Stimulated activated CD8-positive, alpha-beta memory T cell treated with anti-CD3 and anti-CD28 coated beads, Interleukin-7, amount 100 ng/mL, for 1 hour (primary cell): ENCODE measurements around the gene MUC5AC.
A peak's percentile ranks its signal among the peaks of the same experiment; 100 is the strongest.

Experiments
- DNase-seq, 2 donors: peaks; one replicate each; pipeline ENCODE4 v3.0.0-alpha.2; 2020; ENCODE audit warnings: low read depth in 2 of 2

MUC5AC gene

DNA sequence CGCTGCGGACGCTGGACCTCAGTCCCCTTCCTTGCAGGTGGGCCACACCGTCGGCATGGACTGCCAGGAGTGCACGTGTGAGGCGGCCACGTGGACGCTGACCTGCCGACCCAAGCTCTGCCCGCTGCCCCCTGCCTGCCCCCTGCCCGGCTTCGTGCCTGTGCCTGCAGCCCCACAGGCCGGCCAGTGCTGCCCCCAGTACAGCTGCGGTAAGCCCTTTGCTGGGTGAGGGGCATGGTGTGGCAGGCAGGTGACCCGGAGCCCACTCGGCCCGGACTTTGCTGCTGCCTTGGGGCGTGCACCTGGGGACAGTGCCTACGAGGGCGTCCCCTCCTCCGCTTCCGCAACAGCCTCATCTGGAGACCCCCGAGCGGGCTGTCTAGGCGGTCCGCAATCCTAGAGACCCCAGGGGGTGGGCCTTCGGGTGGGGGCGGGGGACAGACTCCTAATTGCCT is 39.7 kb downstream of the MUC5AC start:
- no peak for DNase-seq

GRCh38 chr11:1197886-1198560 is 40.3 kb downstream of the MUC5AC start:
- DNase-seq = no peak

- no peak for DNase-seq
Measured at GRCh38 chr11:1198561-1199240, 40.9 kb downstream of the MUC5AC start.

DNA sequence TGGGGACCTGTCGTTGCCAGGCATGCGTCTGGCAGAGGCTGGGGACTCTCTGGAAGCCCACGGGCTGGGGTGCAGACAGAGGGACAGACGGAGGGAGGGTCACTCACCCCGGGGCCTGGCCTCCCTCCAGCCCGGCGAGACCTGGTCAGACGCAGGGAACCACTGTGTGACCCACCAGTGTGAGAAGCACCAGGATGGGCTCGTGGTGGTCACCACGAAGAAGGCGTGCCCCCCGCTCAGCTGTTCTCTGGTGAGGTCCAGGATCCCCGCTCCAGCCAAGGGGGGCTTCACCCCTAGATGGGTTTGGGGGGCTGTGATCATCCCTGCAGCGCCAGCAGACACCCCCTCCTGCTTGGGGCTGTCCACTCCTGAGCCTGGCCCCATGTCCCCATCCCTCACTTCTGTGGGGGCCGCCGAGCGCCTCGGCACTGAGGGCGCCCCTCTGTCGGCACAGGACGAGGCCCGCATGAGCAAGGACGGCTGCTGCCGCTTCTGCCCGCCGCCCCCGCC is 41.5 kb downstream of the MUC5AC start:
- DNase-seq = no peak

GRCh38 chr11:1199751-1200610 is 42.2 kb downstream of the MUC5AC start:
- DNase-seq = no peak

DNA sequence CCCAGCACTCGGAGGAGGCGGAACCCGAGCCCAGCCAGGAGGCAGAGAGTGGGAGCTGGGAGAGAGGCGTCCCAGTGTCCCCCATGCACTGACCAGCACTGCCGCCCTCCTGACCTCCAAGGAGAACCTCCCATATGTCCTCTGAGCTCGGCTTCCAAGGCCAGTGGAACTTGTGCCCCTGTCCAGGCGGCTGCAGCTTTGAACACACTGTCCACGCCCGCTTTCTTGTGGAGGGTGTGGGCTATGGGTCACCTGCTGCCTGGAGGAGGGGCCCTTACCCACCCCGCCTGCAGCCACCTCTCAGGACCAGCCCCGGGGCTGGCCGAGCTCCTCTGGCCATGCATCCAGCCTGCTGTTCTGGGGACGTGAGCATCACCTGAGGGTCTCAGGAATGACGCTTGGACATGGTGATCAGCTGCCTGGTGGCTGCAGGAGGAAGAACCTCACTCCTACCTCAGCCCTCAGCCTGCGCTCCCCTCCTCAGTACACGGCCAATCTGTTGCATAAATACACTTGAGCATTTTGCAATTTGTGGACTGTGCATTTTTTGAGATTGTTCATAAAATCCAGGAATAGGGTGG is 42.9 kb downstream of the MUC5AC start:
- no peak for DNase-seq

DNA sequence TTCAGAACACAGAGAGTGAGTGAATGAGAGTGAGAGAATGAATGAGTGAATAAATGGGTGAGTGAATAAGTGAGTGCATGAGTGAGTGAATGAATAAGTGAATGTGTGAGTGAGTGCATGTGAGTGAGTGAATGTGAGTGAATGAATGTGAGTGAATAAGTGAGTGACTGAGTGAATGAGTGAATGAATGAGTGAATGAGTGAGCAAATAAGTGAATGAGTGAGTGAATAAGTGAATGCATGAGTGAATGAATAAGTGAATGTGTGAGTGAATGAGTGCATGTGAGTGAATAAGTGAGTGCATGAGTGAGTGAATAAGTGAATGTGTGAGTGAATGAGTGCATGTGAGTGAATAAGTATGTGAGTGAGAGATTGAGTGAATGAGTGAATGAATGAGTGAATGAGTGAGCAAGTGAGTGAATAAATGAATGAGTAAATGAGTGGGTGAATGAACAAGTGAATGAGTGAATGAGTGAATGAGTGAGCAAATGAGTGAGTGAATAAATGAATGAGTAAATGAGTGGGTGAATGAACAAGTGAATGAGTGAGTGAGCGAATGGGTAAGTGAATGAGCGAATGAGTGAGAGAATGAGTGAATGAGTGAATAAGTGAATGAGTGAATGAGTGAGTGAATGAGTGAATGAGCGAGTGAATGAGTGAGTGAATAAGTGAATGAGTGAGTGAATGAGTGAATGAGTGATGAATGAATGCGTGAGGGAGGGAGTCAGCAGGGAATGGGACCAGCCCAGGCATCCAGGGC is 43.8 kb downstream of the MUC5AC start:
- DNase-seq = no peak

DNA sequence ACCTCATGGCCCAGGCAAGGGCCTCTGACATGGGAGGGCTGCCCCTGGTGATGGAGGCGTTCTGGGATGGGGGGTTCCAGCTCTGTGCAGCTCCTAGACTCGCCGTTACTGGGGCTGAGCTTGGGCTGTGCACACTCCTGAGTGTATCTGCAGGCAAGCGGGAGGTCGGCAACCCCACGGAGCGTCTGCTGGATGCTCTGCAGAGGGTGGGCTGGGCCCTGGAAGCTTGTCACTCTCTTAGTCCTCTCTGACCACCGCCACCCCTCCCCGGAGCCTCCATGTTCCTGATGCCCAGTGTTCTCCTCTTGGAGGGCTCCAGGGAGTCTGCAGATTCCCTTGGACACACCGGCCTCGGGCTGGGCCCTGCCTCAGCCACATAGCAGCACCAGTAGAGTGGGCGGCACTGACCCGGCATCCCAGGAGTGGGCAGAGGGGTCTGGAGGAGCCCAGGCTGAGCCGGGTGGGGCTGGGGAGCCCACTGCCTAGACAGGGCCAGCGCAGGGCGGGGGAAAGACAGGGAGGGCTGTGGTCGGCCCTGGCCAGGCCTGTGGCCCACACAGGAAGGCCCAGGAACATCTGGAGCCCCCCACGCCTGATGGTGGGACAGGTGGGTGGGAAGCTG is 44.5 kb downstream of the MUC5AC start:
- no peak for DNase-seq

GRCh38 chr11:1202776-1203504 is 45.2 kb downstream of the MUC5AC start:
- DNase-seq = peak; percentile 24 to 38

DNA sequence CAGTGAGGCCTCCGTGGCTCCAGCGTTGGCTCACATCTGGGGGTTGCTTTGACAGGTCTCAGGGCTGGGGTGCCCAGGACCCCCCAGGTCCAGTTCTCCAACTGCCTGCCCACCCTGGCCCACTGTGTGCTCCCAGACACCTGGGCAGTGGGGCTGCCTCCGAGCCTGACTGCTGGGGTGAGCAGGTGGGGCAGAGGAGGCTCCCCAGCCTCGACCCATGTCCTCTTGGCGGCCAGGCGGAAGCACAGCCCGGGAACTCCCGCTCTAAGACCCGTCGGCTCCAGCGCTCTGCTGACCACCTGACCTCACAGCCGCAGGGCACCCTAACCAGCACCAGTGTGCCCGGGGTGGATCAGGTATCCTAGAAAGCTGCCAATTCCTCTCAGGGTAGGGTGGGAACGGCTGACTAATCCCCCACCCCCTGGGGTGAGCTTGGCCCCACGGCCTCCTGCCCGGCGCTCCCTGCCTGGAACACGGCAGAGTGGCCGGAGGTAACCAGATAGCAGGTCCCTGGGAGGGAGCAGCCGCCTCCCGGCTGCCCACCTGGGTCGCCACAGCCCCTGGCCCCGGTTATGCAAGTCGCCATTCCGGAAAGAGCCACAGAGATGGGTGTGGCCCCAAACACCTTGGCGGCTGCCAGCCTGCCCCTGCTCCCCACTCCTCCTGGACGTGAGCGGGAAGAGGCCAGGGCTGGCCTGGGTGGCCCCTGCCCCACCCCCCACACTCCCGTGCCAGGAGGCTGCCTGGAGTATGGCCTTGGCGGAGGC is 45.9 kb downstream of the MUC5AC start:
- no peak for DNase-seq

- DNase-seq = no peak
Measured at GRCh38 chr11:1204381-1205101, 46.8 kb downstream of the MUC5AC start.

GRCh38 chr11:1205121-1205986 is 47.6 kb downstream of the MUC5AC start:
- DNase-seq = no peak

DNA sequence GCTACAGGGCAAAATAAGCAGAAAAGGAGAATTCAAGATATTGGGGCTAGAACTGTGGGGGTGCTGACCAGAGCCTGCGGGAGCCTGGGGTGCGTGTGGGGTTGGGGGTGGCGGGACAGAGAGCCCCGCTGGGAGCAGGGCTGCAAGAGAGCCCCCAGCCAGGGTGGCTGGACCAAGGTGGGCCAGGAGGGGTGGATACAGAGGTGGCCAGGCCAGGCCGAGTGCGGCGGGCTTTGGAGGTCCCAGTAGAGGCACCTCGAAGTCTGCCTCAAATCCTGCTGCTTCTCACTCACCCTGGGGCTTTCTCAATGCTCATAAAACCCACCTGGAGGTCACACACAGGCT is 48.2 kb downstream of the MUC5AC start:
- no peak for DNase-seq

DNA sequence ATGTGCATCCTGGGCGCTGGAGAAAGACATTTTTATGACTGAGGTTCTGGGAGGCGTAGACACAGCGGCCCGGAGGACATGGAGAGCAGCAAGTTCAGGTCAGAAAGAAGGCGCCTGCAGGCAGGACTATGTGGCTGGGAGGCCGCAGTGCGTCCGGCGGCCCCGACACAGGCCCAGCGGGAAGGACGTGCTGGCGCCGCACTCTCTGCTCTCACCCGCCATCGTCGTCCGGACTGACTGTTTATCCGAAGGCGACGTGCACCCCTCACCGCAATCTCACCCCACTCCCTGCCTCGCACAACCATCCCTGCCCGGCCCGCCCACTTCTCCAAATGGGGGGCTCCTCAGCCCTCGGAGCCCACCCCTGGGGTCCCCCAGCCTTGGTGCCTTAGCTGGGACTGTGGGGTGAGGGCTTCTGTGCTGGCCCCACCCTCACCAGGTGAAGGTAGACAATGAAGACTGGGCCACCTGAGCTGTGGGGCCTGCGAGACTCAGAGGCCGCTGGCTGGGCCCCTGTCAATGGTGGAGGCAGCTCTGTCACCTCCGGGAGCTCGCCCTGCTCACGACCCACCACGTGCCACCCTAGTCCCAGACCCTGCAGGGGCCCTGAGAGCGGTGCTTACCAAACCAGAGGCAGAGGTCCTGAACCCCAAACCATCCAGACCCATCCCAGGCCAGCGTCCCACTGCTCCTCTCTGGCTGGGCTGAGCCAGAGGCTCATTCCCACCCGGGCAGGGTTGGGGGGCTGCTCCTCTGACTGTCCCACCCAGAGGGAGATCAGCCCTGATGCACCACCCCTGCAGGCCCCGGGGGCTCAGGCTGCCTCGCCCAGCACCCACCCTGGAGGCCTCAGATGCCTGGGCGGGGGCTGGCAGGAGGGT is 48.9 kb downstream of the MUC5AC start:
- no peak for DNase-seq

- DNase-seq = no peak
Measured at GRCh38 chr11:1207401-1208143, 49.8 kb downstream of the MUC5AC start.

GRCh38 chr11:1208144-1208393 is 50.3 kb downstream of the MUC5AC start:
- DNase-seq = no peak
